Aorta (tissue), 5 donors: ENCODE results near the gene ANXA2R. TPM values are rescaled to one million over a fixed set of nuclear protein-coding genes. Genes with fewer than 3 reads are reported as not detected.
"Not testable (repeated sequence)": the region's sequence is repeated elsewhere in the genome, so short reads cannot be mapped to it uniquely, and the experiment has no call there.

Experiments
- ATAC-seq: fragments of 200-7000 bp; cut with Tn5 transposase; one replicate; pipeline ENCODE4 v1.9.1; 2022; ENCODE audit warnings: moderate library complexity; ENCODE audit not compliant: low FRiP score
- DNase-seq, 2 donors: peaks; one replicate each; pipeline ENCODE4 v3.0.0-alpha.2; 2020
- H3K27ac ChIP-seq, 2 donors: one replicate each; pipeline ENCODE4 v1.5.1; 2013; ENCODE audit warnings: low read length in 2 of 2, mild to moderate bottlenecking in 2 of 2, moderate library complexity in 2 of 2, control low read depth in 1 of 2, inconsistent platforms in 1 of 2, low read depth in 1 of 2
- H3K27me3 ChIP-seq, 2 donors: one replicate each; pipeline ENCODE4 v1.6.1; 2013; ENCODE audit warnings: control low read depth in 1 of 2, low read length in 1 of 2, mild to moderate bottlenecking in 1 of 2, moderate library complexity in 1 of 2; ENCODE audit not compliant: insufficient read depth in 2 of 2, control insufficient read depth in 1 of 2
- H3K36me3 ChIP-seq, 2 donors: one replicate each; pipeline ENCODE4 v1.6.1; 2013; ENCODE audit warnings: control low read depth in 1 of 2, low read length in 1 of 2, mild to moderate bottlenecking in 1 of 2; ENCODE audit not compliant: insufficient read depth in 2 of 2, control insufficient read depth in 1 of 2
- H3K4me1 ChIP-seq, 2 donors: one replicate each; pipeline ENCODE4 v1.6.1; 2013; ENCODE audit warnings: low read length in 2 of 2, control low read depth in 1 of 2, mild to moderate bottlenecking in 1 of 2, moderate library complexity in 1 of 2; ENCODE audit not compliant: insufficient read depth in 2 of 2, control insufficient read depth in 1 of 2
- H3K4me3 ChIP-seq, 2 donors: one replicate each; pipeline ENCODE4 v1.5.1; 2013; ENCODE audit warnings: low read length in 2 of 2, control low read depth in 1 of 2, mild to moderate bottlenecking in 1 of 2
- H3K9me3 ChIP-seq: one replicate; pipeline ENCODE4 v1.6.1; 2013; ENCODE audit warnings: mild to moderate bottlenecking, low read length; ENCODE audit not compliant: control insufficient read depth
- WGBS, 2 donors: extraction: QIAGEN DNeasy Blood & Tissue Kit; methylation state at CpG; one replicate each; pipeline ENCODE4 v1.1.7; 2013; 5-methylcytosine and 5-hydroxymethylcytosine counted together
- intact Hi-C, 2 donors: fragments of 100-400 bp; cut with DNase I; formaldehyde crosslinking; loops; one replicate each; pipeline versions ENCODE4 v1.14.2 to v1.15.0; 2022
- polyA plus RNA-seq, 2 donors: library from polyadenylated mRNA; stranded (reverse); fragments of 200-250 nt; gene quantifications; one replicate each; pipeline ENCODE4 v1.2.3, GENCODE V29; 2013
- total RNA-seq, 2 donors: library from RNA; stranded (reverse); fragmentation: NEBNext Ultra II Directional; extraction: Animal tissue kit (Norgen Biotek cat#: 25700); gene quantifications; one replicate each; pipeline ENCODE4 v1.2.1, GENCODE V29; 2021
- donor health status: healthy with polysubstance abuse.
- donor health status: Bipolar disorder and iron deficiency.
- donor health status: DM: no; HTN: no; CAD: no.
- donor health status: DM: no; HTN: no; CAD: no.
- donor health status: DM: yes; HTN: yes; CAD: no.

Gene ANXA2R
- total and polyA plus RNA-seq, 4 donors: 0.38 to 6.4 (median 3.2) TPM

DNA sequence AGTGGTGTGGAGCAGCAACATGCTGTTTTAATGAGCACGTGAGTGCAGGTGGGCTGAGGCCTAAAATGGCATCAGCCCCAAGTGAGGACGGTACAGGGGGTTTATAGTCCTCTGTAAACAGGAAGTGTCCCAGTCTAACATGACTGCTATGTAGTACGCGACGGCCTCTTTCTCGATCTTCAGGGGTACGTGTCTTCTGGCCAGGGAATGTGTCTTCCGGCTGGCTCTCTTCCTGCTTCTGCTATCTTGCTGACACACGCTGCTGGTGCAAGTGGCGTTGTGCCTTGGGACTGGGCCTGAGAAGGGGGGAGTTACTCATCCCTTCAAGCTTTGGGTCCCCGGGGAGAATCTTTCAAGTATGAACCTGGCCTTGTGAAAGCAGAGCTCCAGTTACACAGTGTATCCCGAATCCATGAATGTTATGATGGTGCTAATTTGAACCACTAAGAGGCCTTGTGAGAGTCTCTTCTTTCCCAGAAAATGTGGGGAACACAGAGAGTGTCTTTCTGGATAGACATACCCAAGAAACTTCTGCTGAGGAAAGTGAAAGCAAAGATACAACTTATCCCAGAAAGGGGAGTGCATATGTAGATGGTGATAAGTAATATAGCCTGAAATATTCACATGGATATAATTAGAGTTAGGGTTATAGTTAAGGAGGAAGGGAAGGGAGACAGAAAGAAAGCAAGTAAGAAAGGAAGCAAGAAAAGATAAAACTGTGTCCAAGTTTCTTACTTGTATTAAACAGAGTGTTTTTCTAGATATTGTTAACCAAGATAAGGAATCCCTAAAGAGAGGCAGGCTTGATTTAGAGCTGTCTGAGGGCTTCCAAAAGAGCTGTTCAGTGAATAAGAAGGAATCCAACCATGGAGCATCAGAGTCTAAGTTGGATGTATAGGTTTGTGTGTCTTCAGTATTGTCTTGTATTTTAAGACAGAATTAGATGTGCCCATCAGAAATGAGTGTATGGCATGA, 35.5 kb upstream of the ANXA2R start:
- no peaks in the 10 kb centered on the region for H3K4me1 ChIP-seq
- H3K27me3 ChIP-seq: no peaks in the 10 kb centered on the region
- WGBS, 2 donors: 64 to 66% methylated on average over 12 of the region's 12 CpGs
- peak; percentile 65 to 82 for DNase-seq
- peak; percentile 56 for ATAC-seq
- H3K9me3 ChIP-seq: no peaks in the 10 kb centered on the region
- H3K36me3 ChIP-seq: no peaks in the 10 kb centered on the region
- H3K4me3 ChIP-seq: no peak overlapping the region
- intact Hi-C loops: no loop called here
- no peak overlapping the region for H3K27ac ChIP-seq

DNA sequence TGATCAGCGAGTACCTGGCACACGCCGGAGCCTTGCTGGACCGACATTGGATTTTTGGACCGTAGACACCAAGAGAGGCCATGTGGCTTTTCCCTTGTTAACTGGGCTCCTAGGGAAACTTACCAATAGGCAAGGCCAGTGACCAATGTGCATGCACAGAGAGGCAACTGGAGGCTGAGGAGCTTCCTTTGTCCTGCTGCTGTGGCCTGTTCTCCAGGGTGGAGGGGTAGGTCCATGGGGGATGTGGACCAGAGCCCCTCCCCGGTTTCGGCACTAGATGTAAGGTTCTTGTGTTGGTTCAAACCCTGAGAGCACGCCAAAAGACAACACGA, 34.8 kb upstream of the ANXA2R start:
- Histone ChIP-seq H3K4me3 (no peak overlapping the region), H3K27me3 (no peaks in the 10 kb centered on the region), H3K9me3 (no peaks in the 10 kb centered on the region), H3K4me1 (no peaks in the 10 kb centered on the region), H3K36me3 (no peaks in the 10 kb centered on the region), H3K27ac (no peak overlapping the region)
- DNase-seq (no peak), ATAC-seq (no peak)
- WGBS, 2 donors: 96 to 97% methylated on average over 9 of the region's 9 CpGs
- intact Hi-C loops: no loop called here

DNA sequence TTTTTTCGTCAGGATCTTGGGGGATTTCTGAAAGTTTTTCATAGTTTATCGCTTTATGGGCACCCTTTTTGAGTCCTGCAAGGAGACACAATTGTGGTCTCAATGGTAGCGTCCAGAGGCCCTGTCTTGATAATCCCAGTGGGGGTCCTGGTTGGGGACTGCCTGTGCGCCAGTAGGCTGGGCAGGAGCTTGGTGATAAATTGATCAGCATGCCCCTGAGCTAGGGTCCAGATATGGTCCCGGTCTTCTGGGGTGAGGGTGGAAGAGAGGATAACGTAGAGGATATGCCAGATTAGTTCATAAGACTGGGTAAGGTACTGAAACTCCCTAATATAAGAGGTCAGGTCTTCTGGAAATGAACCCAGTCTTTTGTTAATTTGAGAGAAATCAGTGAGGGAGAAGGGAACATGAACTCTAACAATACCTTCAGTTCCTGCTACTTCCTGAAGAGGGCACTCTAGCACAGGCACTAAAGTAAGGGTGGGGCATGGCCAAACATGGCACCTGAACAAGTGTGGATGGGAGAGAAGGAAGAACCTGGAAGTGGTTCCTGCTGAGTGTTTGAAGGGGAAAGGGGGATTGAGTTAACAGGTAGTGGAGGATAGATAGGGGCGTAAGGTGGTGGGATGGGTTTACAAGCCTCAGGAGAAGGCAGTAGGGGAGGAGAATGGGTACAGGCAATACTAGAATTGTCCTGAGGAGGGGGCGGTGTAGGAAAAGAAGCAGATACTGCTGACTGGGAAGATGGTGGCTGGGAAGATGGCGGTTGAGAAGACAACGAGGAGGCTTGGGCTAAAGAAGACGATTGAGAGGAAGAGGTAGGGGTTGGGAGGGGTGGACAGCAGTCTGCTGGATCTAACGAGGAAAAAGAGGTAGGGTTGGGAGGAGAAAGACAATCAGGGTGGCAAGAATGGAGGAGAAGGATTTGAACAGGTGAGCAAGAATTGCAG, 33.8 kb upstream of the ANXA2R start:
- no peaks in the 10 kb centered on the region for H3K9me3 ChIP-seq
- no peak overlapping the region for H3K27ac ChIP-seq
- 92 to 93% methylated on average over 12 of the region's 12 CpGs for WGBS, 2 donors
- DNase-seq (no peak), ATAC-seq (no peak)
- H3K36me3 ChIP-seq: no peaks in the 10 kb centered on the region
- H3K27me3 ChIP-seq: no peaks in the 10 kb centered on the region
- no peak overlapping the region for H3K4me3 ChIP-seq
- intact Hi-C loops: no loop called here
- no peaks in the 10 kb centered on the region for H3K4me1 ChIP-seq

DNA sequence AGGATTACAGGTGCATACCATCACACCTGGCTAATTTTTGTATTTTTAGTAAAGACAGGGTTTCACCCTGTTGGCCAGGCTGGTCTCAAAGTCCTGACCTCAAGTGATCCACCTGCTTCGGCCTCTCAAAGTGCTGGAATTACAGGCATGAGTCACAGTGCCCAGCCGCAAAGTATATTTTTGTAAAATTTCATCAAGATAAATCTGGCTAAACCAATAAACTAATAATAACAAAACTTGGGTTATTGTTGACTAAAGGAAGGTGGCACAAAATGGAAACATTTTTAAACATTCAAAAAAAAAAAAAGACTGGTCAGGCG, 29.2 kb upstream of the ANXA2R start:
- 47 to 54% methylated on average over 3 of the region's 3 CpGs for WGBS, 2 donors
- H3K4me3 ChIP-seq, H3K36me3 ChIP-seq, H3K27me3 ChIP-seq, H3K4me1 ChIP-seq, DNase-seq, ATAC-seq, H3K27ac ChIP-seq, H3K9me3 ChIP-seq: not testable (repeated sequence)
- intact Hi-C loops: loop anchor here (5.0 to 10.0 kb wide), 4 partner anchors 33 to 115 kb away; no protein-coding TSS in a partner anchor

DNA sequence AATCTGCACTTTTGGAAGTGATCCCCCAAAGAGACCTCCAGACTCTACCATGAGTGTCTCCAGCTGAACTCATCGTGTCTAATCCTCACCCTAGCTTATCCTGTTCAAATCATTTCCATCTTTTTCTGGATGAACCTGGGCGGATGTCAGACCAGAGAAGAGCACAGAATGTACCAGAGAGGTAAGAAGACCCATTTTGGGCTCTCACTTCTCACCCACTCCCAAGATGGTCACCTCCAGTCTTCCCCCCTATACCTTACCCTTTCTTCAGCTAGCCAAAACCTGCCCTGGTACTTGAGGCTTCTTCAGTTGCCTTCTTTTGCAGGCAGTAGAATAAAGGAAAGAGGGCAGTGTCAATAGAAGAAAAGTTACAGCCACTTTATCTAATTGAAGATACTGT, 27.9 kb upstream of the ANXA2R start:
- no peak for ATAC-seq
- WGBS, 2 donors: 66 to 71% methylated on average over 2 of the region's 2 CpGs
- H3K4me3 ChIP-seq: peak overlapping the region; percentile 19 to 57
- H3K27me3 ChIP-seq: no peaks in the 10 kb centered on the region
- H3K4me1 ChIP-seq: no peaks in the 10 kb centered on the region
- no peak overlapping the region for H3K27ac ChIP-seq
- no peaks in the 10 kb centered on the region for H3K9me3 ChIP-seq
- no peak for DNase-seq
- intact Hi-C loops: loop anchor here (5.0 to 10.0 kb wide), 4 partner anchors 34 to 113 kb away; no protein-coding TSS in a partner anchor
- no peaks in the 10 kb centered on the region for H3K36me3 ChIP-seq

DNA sequence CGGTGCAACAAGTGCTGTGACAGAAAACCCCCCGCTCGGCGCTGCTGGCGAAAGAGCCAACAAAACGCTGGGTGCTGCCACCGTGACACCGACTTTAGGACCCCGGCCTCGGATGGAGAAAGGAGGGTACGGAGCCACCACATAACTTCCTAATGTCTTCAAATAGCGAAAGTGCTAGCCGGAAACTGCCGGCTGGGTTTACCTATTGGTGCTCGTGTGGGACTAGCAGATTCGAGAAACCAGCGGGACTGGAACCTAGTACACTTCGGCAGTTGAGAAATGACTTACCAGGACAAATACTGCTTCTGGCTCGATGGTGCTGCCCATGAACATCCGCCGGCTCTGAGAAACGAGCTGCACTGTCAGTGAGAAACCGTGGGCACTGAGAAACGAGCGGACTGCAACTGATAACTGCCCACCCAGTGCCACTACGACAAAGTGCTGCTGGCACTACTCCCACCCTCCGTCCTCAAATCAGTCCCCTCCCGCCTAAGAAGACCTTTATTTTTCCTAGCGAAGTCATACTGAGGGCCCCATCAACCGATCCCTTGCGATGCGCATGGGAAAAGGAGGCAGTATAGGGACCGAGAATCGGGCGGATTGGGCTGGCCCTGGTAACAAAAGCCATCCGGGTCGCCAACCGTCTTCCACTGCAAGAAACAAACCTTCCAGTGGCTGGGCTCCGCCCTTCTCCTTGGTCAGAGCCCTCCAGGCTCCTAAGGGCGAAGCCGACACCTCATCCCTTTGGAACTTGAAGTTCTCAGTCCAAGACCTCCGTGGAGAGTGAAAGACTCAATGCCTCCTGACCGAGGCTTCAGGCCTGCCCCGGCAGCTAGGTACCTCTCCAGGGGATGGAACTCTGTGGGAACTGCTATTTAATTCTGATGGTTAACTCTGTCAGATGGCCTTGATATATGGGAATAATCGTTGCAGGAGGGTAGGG, 27.0 kb upstream of the ANXA2R start:
- WGBS, 2 donors: 0% methylated on average over 45 of the region's 45 CpGs
- ATAC-seq (peak; percentile 89), DNase-seq (peak; percentile 93)
- Histone ChIP-seq H3K9me3 (no peaks in the 10 kb centered on the region), H3K27me3 (no peaks in the 10 kb centered on the region), H3K4me3 (peak overlapping the region; percentile 57 to 71), H3K36me3 (no peaks in the 10 kb centered on the region), H3K27ac (peak overlapping the region; percentile 84 to 94), H3K4me1 (no peaks in the 10 kb centered on the region)
- intact Hi-C loops: loop anchor here (2.0 to 10.0 kb wide), 5 partner anchors 24 to 112 kb away; no protein-coding TSS in a partner anchor

DNA sequence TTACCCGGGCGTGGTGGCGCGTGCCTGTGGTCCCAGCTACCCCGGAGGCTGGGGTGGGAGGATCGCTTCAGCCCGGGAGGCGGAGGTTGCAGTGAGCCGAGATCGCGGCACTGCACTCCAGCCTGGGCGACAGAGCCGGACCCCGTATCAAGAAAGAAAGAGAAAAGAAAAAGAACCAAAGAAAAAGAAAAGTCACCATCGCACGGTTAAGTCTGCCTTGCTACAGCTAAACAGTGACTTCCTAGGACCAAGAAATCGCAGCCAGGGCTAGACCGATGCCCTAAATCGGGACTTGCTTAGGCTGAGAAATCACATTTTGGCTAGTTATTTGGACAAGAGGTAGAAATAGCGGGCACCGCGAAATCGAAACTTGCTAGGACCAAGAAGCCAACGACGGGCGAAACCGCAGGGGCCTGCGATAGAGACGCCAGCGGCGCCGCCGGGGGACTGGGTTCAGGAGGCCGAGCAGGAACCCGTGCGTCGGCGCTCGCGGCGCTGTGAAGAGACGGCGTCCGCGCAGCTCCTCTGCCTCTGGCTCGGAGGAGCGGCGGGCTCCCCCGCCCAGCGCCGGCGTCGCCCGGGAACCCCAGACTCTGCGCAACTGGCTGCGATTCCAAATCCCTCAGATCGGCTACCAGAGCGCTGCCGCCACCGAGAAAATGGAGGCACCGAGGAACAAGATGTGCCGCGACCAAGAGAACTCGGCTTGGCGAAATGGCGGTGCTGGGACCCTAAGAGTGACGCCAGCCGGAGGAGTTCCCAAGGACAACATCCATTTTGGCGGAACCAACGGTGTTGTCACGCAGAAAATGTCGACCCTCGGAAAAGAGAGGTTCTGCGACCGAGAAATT, 26.1 kb upstream of the ANXA2R start:
- Histone ChIP-seq H3K27ac (peak overlapping the region; percentile 84 to 94), H3K4me1 (no peaks in the 10 kb centered on the region), H3K9me3 (no peaks in the 10 kb centered on the region), H3K27me3 (no peaks in the 10 kb centered on the region), H3K36me3 (no peaks in the 10 kb centered on the region), H3K4me3 (peak overlapping the region; percentile 57 to 71)
- DNase-seq (peak; percentile 85 to 89), ATAC-seq (peak; percentile 73)
- intact Hi-C loops: loop anchor here (2.0 to 10.0 kb wide), 7 partner anchors 23 to 111 kb away; no protein-coding TSS in a partner anchor
- WGBS, 2 donors: 0 to 1% methylated on average over 75 of the region's 75 CpGs
